Activated T-cell treated with anti-CD3 and anti-CD28 coated beads, Interleukin-2, amount 50 U/mL, for 72 hours (primary cell): ENCODE measurements around the gene OR5H14. TPM values are rescaled to one million over a fixed set of nuclear protein-coding genes. Genes with fewer than 3 reads are reported as not detected.
"Not testable (repeated sequence)": the region's sequence is repeated elsewhere in the genome, so short reads cannot be mapped to it uniquely, and the experiment has no call there.

Source experiments
- ATAC-seq, 2 donors: fragments of 150-1000 bp; cut with Tn5 transposase; replicated peaks in 1 of 2; 2 replicates each; pipeline ENCODE4 v1.10.0; 2021; ENCODE audit warnings: moderate library complexity in 2 of 2, mild to moderate bottlenecking in 1 of 2
- DNase-seq, 2 donors: peaks; one replicate each; pipeline ENCODE4 v3.0.0; 2021 to 2022; ENCODE audit warnings: mixed read lengths in 1 of 2
- H3K27ac Mint-ChIP-seq: one replicate; pipeline ENCODE4 v1.8.0; 2022; ENCODE audit warnings: mild to moderate bottlenecking, moderate library complexity, mixed read lengths
- H3K27me3 Mint-ChIP-seq: one replicate; pipeline ENCODE4 v1.8.0; 2022; ENCODE audit warnings: low read depth, mixed read lengths
- H3K36me3 Mint-ChIP-seq, 2 donors: one replicate each; pipeline ENCODE4 v1.8.0; 2022; ENCODE audit warnings: mixed read lengths in 2 of 2, mild to moderate bottlenecking in 1 of 2; ENCODE audit not compliant: insufficient read depth in 2 of 2
- H3K4me1 Mint-ChIP-seq: one replicate; pipeline ENCODE4 v1.8.0; 2022; ENCODE audit warnings: low read depth, mixed read lengths
- H3K4me3 Mint-ChIP-seq, 2 donors: one replicate each; pipeline ENCODE4 v1.8.0; 2022; ENCODE audit warnings: mild to moderate bottlenecking in 2 of 2, mixed read lengths in 2 of 2, moderate library complexity in 2 of 2
- H3K9me3 Mint-ChIP-seq, 2 donors: one replicate each; pipeline ENCODE4 v1.8.0; 2022; ENCODE audit warnings: mixed read lengths in 2 of 2
- total RNA-seq, 2 donors: library from RNA; stranded (reverse); gene quantifications; one replicate each; pipeline ENCODE4 v1.2.3, GENCODE V29; 2022

OR5H14 gene
- total RNA-seq, 2 donors from 2014 or later: not detected

DNA sequence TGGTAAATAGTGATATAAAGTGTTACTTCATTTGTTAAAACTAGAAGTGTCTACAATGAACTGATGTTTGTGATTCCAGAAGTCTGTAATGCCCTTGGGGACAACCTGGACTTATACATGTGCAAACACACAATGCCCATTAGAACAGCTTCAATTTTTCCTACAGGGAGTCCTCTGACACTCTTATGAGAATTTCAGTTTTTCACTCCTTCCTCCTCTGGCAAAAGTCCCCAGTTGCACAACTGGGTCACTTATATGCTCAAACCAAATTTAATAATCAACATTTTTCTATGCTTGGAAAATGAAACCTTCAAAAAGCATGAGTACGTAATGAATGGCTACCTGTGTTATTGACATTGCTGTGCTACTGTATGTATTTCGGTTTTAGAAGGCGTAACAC, 19.1 kb downstream of the OR5H14 start, which contains the start of gene OR5H15:
Gene OR5H15 (plus strand): TSS at position 301 of the 400 bp plus-strand sequence. CDS start 2,004 bp downstream, outside the sequence.
- Mint-ChIP-seq H3K27ac (no peak within 1 kb of the TSS), H3K4me3 (no peak within 1 kb of the TSS), H3K9me3 (no peaks in the 10 kb centered on the region), H3K4me1 (no peaks in the 10 kb centered on the region), H3K27me3 (no peaks in the 10 kb centered on the region), H3K36me3 (no peaks in the 10 kb centered on the region)
- ATAC-seq: no peak
- no peak for DNase-seq

DNA sequence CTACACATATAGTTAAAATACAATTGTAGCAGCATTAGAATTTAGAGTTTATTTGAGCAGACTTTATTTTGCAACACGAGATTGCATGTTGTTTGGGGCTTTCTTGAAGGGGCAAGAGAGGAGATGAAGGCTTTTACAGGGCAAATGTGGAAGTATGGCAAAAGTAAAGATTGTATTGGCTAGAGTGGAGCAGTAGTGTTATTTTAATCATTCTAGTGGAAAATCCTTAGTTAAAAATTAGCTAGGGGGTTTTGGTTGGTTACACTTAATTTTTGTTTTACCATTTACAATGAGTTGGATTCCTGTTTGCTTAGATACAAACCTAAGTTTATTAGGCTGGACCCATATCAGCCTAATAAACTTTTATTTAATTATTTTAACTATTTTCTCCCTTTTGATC, 23.8 kb downstream of the OR5H14 start:
- H3K36me3 Mint-ChIP-seq: no peaks in the 10 kb centered on the region
- no peaks in the 10 kb centered on the region for H3K27me3 Mint-ChIP-seq
- H3K9me3 Mint-ChIP-seq: no peaks in the 10 kb centered on the region
- no peak overlapping the region for H3K27ac Mint-ChIP-seq
- no peak overlapping the region for H3K4me3 Mint-ChIP-seq
- no peaks in the 10 kb centered on the region for H3K4me1 Mint-ChIP-seq
- DNase-seq (no peak), ATAC-seq (no peak)

GRCh38 chr3:98172621-98173020, 25.3 kb downstream of the OR5H14 start:
- no peak overlapping the region for H3K27ac Mint-ChIP-seq
- H3K9me3 Mint-ChIP-seq: no peaks in the 10 kb centered on the region
- H3K27me3 Mint-ChIP-seq: no peaks in the 10 kb centered on the region
- ATAC-seq (no peak), DNase-seq (no peak)
- no peaks in the 10 kb centered on the region for H3K4me1 Mint-ChIP-seq
- H3K36me3 Mint-ChIP-seq: no peaks in the 10 kb centered on the region
- no peak overlapping the region for H3K4me3 Mint-ChIP-seq

DNA sequence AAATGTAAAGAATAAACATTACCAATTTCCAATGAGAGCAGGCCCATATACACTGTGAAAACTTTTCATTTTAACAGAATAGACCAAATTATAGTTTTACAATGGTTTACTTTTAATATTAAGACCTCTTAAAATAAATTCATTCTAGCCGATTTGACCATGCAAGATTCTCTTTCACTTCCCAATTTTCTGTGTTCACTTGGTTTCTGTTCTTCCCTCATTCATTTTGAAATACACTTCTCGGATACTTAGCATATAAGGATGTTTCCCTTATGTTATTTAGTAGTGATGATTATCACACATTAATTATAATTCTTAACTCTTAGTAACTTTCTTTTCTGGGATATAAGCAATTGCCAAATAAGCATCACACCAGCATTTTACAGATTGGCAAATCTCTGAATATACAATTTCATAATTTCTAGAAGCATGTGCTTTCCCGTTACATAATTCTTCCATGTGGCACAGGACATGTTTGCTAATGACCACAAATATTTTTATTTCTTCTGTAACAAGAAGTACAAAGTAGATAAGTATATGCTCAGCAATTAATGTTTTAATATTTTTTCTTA, 33.1 kb downstream of the OR5H14 start:
- no peaks in the 10 kb centered on the region for H3K4me1 Mint-ChIP-seq
- no peaks in the 10 kb centered on the region for H3K27me3 Mint-ChIP-seq
- H3K36me3 Mint-ChIP-seq: no peaks in the 10 kb centered on the region
- no peak overlapping the region for H3K27ac Mint-ChIP-seq
- ATAC-seq (no peak), DNase-seq (no peak)
- no peaks in the 10 kb centered on the region for H3K9me3 Mint-ChIP-seq
- H3K4me3 Mint-ChIP-seq: no peak overlapping the region

GRCh38 chr3:98182196-98182595, 34.9 kb downstream of the OR5H14 start:
- H3K4me3 Mint-ChIP-seq: no peak overlapping the region
- H3K36me3 Mint-ChIP-seq: no peaks in the 10 kb centered on the region
- H3K27ac Mint-ChIP-seq: no peak overlapping the region
- H3K27me3 Mint-ChIP-seq: no peaks in the 10 kb centered on the region
- H3K4me1 Mint-ChIP-seq: no peaks in the 10 kb centered on the region
- ATAC-seq: no peak
- H3K9me3 Mint-ChIP-seq: no peaks in the 10 kb centered on the region
- DNase-seq: no peak

- ATAC-seq (no peak), DNase-seq (no peak)
- Mint-ChIP-seq H3K36me3 (no peaks in the 10 kb centered on the region), H3K4me1 (no peaks in the 10 kb centered on the region), H3K9me3 (no peaks in the 10 kb centered on the region), H3K4me3 (no peak overlapping the region), H3K27me3 (no peaks in the 10 kb centered on the region), H3K27ac (no peak overlapping the region)
These were observed 37.9 kb downstream of the OR5H14 start for GRCh38 chr3:98185180-98185579.

- Mint-ChIP-seq H3K9me3 (no peaks in the 10 kb centered on the region), H3K27ac (no peak overlapping the region), H3K27me3 (peaks cover 14% of the 10 kb centered on the region), H3K4me3 (no peak overlapping the region), H3K36me3 (no peaks in the 10 kb centered on the region), H3K4me1 (no peaks in the 10 kb centered on the region)
- ATAC-seq (no peak), DNase-seq (no peak)
These were observed 41.3 kb downstream of the OR5H14 start for GRCh38 chr3:98188545-98188944.

DNA sequence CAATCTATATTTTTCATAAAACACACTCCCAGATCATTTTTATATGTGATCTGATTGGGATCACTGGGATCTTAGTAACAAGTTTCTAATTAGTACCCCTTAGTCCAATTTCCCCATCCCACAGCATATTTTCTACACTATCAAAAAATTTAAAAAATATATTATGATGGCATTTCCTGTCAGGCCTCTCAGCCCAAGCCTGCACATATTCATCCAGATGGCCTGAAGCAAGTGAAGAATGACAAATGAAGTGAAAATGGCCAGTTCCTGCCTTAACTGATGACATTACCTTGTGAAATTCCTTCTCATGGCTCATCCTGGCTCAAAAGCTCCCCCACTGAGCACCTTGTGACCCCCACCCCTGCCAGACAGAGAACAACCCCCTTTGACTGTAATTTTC, 43.6 kb downstream of the OR5H14 start:
- peaks cover 14% of the 10 kb centered on the region for H3K27me3 Mint-ChIP-seq

DNA sequence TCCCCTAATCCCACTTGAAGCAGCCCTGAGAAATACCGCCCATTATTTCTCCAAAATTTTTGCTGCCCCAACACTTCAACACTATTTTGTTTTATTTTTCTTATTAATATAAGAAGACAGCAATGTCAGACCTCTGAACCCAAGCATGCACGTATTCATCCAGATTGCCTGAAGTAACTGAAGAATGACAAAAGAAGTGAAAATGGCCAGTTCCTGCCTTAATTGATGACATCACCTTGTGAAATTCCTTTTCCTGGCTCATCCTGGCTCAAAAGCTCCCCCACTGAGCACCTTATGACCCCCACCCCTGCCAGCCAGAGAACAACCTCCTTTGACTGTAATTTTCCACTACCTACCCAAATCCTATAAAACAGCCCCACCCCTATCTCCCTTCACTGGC, 49.0 kb downstream of the OR5H14 start:
- not testable (repeated sequence) for H3K4me1 Mint-ChIP-seq, H3K9me3 Mint-ChIP-seq

More for the DNA sequence above, 43.6 kb downstream of the OR5H14 start:
- not testable (repeated sequence) for H3K36me3 Mint-ChIP-seq, ATAC-seq, H3K4me3 Mint-ChIP-seq, H3K4me1 Mint-ChIP-seq, H3K27ac Mint-ChIP-seq, H3K9me3 Mint-ChIP-seq, DNase-seq

GRCh38 chr3:98199020-98199419, 51.7 kb downstream of the OR5H14 start:
- peaks cover 0 to 2% of the 10 kb centered on the region in 2 donors for H3K9me3 Mint-ChIP-seq
- H3K4me3 Mint-ChIP-seq: no peak overlapping the region
- H3K27me3 Mint-ChIP-seq: no peaks in the 10 kb centered on the region
- ATAC-seq (no peak), DNase-seq (no peak)
- H3K36me3 Mint-ChIP-seq: no peaks in the 10 kb centered on the region
- H3K27ac Mint-ChIP-seq: no peak overlapping the region
- H3K4me1 Mint-ChIP-seq: no peaks in the 10 kb centered on the region

More for the DNA sequence above, 49.0 kb downstream of the OR5H14 start:
- not testable (repeated sequence) for H3K4me3 Mint-ChIP-seq, H3K36me3 Mint-ChIP-seq, ATAC-seq, DNase-seq, H3K27ac Mint-ChIP-seq
- peaks cover 14% of the 10 kb centered on the region for H3K27me3 Mint-ChIP-seq

Other genes with a start within 250 kb of the OR5H14 start
- 10 to 100 TPM; 32.8 to 37.8 TPM for gene RIOX2, start 175.0 kb upstream of the OR5H14 start, total RNA-seq
- not detected for gene GABRR3, start 112.2 kb upstream of the OR5H14 start, total RNA-seq
- gene OR5AC2, start 60.3 kb upstream of the OR5H14 start, total RNA-seq: not detected
- not detected for gene OR5H1, start 16.8 kb upstream of the OR5H14 start, total RNA-seq
- not detected for gene OR5H15, start 19.2 kb downstream of the OR5H14 start, total RNA-seq
- not detected for gene OR5H6, start 116.8 kb downstream of the OR5H14 start, total RNA-seq
- gene OR5H2, start 135.0 kb downstream of the OR5H14 start, total RNA-seq: not detected
- gene OR5K4, start 206.4 kb downstream of the OR5H14 start, total RNA-seq: not detected
- gene OR5K3, start 243.2 kb downstream of the OR5H14 start, total RNA-seq: not detected